Bronchial epithelial cell (primary cell): ENCODE data around the gene DNAAF5. TPM values are rescaled to one million over a fixed set of nuclear protein-coding genes. Genes with fewer than 3 reads are reported as not detected.
A peak's percentile ranks its signal among the peaks of the same experiment; 100 is the strongest.

Source experiments
- DNase-seq: peaks from one replicate; pipeline ENCODE4 v3.0.0-alpha.2; 2010; ENCODE audit warnings: low read depth
- FAIRE-seq: peaks from 2 replicates; lab custom pipeline; 2011; peaks lifted over from hg19 to GRCh38; lab: Jason Lieb, UNC
- H3K27me3 ChIP-seq: 2 replicates; pipeline ENCODE4 v1.5.1; 2011; ENCODE audit warnings: low read length; ENCODE audit not compliant: control insufficient read depth, insufficient read depth
- H3K36me3 ChIP-seq: 2 replicates; pipeline ENCODE4 v1.5.1; 2011; ENCODE audit warnings: low read length; ENCODE audit not compliant: control insufficient read depth, insufficient read depth
- H3K4me3 ChIP-seq: 2 replicates; pipeline ENCODE4 v1.5.1; 2011; ENCODE audit warnings: mild to moderate bottlenecking, low read depth, low read length, control low read depth
- CTCF ChIP-seq: IDR thresholded peaks from 2 replicates; pipeline ENCODE4 v1.5.1; 2011; ENCODE audit warnings: mild to moderate bottlenecking, moderate library complexity, low read length, control low read depth, inconsistent platforms; ENCODE audit not compliant: insufficient read depth, severe bottlenecking
- total RNA-seq: library from RNA; depleted of rRNA; stranded (reverse); fragments of >200 nt; gene quantifications from 2 replicates; pipeline ENCODE4 v1.2.1, GENCODE V29; 2014

The DNAAF5 gene
- total RNA-seq, 1 donor from 2014 or later: 9.7 TPM

DNA sequence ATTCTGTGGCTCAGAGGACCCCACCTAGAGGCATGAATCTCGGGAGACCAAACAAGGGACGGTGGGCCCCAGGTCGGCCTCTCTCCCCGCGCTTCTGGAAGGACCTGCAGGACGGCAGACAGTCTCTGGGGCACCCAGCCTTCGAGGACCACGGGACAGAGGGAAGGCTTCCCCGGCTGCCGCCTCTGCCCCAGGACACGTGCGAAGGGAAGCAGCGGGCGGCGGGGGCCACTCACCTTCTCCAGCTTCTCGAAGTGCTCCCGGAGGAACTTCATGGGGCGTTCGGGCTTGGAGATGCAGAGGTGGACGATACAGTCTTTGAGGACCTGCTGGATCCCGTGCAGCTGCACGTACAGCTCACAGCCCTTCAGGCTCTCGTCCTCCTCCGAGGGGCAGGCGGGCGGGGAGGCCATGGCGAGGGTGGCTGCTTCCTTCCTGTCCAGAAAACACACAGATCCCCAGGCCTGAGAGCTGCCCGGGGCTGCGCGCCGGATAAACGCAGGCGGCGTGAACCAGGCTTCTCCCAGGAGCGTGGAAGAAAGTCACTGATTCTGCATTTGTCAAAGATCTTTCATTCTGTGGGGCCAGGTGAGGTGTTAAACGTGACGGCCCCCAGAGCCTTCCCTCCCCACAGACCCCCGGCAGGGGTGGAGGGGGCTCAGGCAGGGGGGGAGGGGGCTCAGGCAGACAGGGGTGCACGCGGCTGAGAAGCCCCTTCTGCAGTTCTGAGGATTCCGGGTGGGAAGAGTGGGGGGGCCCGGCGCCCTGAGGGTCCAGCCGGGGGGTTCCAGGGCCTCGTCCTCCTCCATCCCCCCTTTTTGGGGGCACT, 15.2 kb upstream of the DNAAF5 start:
- Histone ChIP-seq H3K4me3 (no peak overlapping the region), H3K36me3 (no peaks in the 10 kb centered on the region), H3K27me3 (no peaks in the 10 kb centered on the region)
- no peak for FAIRE-seq
- no peak for DNase-seq
- TF ChIP-seq CTCF: no peak

DNA sequence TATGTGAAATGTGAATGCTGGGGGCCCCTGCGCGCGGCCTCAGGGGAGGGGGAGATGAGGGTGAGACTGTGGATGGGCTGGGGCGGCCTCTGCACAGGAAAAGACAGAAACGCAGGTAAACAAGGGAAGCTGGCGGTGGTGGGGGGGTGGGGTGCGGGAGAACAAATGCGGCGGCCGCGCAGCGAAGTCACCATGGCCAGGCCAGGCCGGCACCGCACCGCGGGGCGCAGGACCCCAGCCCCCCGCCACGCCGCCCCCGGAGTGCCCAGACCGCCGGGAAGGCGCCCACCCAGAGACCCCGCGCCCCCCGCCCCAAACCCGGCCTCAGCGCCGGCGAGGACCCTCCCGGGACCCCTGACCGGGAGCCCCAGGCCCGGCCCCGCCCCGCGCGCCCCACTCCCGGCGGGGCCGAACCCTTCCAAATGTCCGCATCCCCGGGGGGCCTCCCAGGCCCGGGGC, 14.5 kb upstream of the DNAAF5 start:
- TF ChIP-seq CTCF: no peak
- DNase-seq: no peak
- Histone ChIP-seq H3K4me3 (peak overlapping the region; percentile 16), H3K27me3 (no peaks in the 10 kb centered on the region), H3K36me3 (no peaks in the 10 kb centered on the region)
- FAIRE-seq: no peak

DNA sequence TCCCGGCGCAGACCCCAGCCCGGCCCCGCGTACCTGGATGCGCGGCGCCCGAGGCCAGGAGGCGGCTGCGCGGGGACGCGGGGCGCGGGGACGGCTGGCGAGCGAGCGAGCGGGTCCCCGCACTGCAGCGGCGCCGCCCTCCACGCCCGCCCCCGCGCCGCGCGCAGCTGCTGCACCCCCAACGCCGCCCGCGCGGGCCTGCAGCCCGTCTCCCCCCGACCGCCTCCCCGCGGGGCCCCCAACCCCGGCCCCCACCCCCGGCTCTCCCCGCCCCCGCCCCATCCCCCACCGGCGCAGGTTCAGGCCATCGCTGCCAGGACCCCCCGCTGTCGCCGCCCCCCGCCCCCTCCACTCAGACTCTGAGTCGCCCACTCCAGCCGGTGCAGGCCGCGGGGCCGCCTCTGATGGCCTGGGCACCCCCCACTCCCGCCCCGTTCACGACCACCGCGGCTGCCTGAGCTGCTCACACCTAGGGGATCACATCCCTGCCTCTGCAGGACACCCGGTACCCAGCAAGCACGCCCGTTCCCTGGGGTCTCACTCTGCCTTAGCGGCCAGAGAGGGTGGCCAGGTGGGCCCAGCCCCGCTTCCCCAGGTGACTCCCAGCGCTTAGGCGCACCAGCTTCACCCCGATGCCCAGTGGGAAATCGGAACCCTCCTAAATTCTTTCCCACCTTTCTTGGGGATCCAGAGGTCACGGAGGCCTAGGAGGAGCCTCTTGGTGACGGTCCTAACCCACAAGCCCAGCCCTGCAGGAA, 13.9 kb upstream of the DNAAF5 start:
- DNase-seq (no peak), FAIRE-seq (no peak)
- H3K4me3 ChIP-seq: peak overlapping the region; percentile 16
- no peaks in the 10 kb centered on the region for H3K36me3 ChIP-seq
- no peak for TF ChIP-seq CTCF
- no peaks in the 10 kb centered on the region for H3K27me3 ChIP-seq

- DNase-seq (no peak), FAIRE-seq (no peak)
- no peak for TF ChIP-seq CTCF
- Histone ChIP-seq H3K36me3 (no peaks in the 10 kb centered on the region), H3K4me3 (no peak overlapping the region), H3K27me3 (no peaks in the 10 kb centered on the region)
Measured at GRCh38 chr7:713139-713457, 13.4 kb upstream of the DNAAF5 start.

GRCh38 chr7:713488-714230, 12.8 kb upstream of the DNAAF5 start:
- Histone ChIP-seq H3K27me3 (no peaks in the 10 kb centered on the region), H3K36me3 (no peaks in the 10 kb centered on the region), H3K4me3 (no peak overlapping the region)
- FAIRE-seq (peak; percentile 91), DNase-seq (no peak)
- no peak for TF ChIP-seq CTCF
